ENCODE data around the gene ERCC6L. TPM values are rescaled to one million over a fixed set of nuclear protein-coding genes. Genes with fewer than 3 reads are reported as not detected.
"Not testable (repeated sequence)": the region's sequence is repeated elsewhere in the genome, so short reads cannot be mapped to it uniquely, and the experiment has no call there.

The ERCC6L gene
- polyA plus RNA-seq, 10 donors: 1.7 to 4.4 (median 2.1) TPM

GRCh38 chrX:72254816-72255215 lies 16.0 kb upstream of the ERCC6L start:
- peak in 1 of 3 donors; percentile 11 for DNase-seq

GRCh38 chrX:72253686-72254085 lies 14.9 kb upstream of the ERCC6L start:
- no peak for DNase-seq

DNA sequence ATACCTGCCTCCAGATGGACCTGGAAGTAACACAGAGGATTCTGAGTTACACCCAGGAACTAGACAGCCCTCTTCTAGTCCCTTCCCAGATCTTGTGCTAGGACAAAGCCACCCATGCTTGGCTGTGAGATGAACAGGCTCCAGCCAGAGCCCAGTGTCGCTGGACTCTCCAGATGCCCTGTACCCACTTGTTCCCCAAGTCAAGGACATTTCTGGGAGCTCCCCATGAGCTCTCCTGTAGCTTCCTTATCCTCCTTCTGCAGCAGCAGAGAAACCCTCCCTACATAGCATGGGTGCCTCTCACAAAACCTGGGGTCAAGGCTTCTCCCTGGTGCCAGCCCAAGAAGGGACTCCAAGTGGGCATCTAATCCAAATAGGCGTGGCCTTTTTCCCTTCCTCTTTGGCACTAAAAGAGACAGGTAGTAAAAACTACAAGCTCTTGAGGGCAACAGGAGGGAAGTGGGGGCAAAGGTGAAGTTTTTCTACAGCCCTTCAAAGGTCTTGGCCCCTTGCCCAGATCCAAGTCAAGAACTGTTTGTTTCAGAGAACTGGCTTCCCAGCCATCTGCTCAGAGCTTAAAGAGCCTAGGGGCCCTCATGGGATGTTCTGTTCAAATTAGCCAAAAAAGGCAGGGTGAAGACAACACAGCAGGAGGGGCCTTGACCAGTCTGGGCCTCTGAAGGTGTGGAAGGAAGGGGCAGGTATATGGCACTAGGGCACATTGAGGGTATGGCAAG lies 8.5 kb upstream of the ERCC6L start:
- DNase-seq: peak in 1 of 3 donors; percentile 19

GRCh38 chrX:72245461-72246089 lies 6.7 kb upstream of the ERCC6L start:
- DNase-seq: peak in 2 of 3 donors; percentile 13 to 36

- DNase-seq: no peak
These were observed 4.6 kb upstream of the ERCC6L start for GRCh38 chrX:72243472-72243871.

DNA sequence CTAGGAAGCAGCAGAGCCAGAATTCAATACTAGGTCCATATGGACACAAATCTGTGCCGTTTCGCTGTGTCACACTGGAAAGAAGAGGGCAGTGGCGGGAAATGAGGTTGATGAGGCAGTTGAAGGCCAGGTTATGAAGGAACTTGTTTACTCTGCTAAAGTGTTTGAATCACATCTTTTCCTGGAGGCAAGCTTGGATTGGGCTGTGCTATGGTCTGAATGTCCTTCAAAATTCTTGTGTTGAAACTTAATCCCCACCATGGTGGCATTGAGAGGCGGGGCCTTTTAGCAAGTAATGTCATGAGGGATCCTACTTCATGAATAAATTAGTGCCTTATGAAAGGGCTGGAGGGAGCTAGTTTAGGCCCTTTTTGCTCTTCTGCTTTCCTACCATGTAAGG lies 2.1 kb upstream of the ERCC6L start:
- DNase-seq: no peak

DNA sequence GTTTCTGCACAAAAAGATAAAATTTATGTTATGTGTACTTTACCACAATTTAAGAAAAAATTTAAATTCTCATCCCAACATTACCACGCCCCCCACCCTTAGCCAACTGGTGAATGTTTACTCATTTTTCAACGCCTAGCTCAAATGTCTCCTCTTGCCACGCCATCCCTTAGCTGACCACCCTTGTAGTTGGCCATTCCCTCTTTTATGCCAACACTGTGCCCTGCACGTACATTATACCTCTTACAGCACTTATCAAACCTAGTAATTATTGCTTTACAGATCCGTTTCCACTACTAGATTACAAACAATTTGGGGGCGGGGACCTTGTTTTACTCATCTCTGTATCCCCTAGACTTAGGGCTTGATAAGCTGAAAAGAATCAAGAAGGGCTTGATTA lies 644 bp downstream of the ERCC6L start:
- no peak for DNase-seq

- no peak for DNase-seq
These were observed 2.0 kb downstream of the ERCC6L start for GRCh38 chrX:72236841-72237240.

DNA sequence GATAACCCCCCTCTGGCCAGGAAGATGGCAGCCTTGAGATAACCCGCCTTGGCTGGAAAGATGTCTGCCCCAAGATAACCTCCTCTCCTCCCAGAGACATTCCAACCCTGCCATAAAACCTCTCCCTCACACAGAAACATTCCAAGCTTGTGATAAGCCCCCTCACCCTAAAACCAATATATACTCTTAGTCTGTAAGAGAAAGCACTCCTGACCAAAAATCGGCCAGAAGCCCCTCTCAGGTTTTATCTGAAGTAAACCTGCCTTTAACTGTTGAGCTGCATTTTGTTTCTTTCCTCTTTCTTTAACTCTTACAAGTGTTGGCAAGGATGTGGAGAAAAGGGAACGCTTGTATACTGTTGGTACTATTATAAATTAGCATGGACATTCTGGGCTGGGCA lies 8.5 kb downstream of the ERCC6L start:
- no peak for DNase-seq

DNA sequence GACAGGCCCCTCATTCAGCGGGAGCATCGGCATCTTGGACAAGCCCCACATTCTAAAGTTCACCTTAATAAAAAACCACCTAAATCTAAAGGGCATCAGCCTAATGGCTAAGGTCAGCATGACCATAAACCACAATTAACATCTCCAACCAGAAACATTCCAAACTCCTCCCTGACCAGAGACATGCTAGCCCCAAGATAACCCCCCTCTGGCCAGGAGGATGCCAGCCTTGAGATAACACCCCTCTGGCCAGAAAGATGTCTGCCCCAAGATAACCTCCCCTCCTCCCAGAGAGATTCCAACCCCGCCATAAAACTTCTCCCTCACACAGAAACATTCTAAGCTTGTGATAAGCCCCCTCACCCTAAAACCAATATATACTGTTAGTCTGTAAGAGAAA lies 18.5 kb downstream of the ERCC6L start:
- DNase-seq: not testable (repeated sequence)

- DNase-seq: no peak
These were observed 21.9 kb downstream of the ERCC6L start for GRCh38 chrX:72216973-72217372.

DNA sequence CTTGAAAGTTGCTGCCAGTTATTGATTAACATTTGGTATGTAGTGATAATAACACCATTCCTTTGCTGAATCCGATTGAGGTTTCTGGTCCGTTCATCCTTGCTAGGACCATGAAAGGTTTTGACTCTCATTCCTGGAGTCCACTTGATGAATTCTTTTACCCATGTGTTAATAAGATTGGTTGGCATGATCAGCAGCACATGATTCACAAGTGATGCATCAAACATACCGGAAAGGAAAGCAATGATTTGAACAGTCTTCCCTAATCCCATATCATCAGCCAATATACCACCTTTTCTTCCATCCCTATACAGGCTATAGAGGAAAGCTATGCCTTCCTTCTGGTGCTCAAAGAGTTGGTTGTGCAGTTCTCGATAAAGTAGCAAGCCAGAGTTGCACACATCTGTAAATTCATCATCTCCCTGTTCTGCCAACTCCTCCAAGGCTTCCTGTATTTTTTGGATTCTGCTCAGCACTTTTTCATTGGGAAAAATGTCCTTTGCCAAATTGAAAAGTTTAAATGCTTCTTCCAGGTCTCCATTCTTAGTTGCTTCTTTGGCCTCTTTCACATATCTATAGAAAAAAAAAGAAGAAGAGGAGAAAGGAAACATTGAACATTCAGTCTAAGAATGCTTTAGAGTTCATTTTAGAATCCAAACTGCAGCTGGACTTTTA lies 30.6 kb downstream of the ERCC6L start:
- DNase-seq: peak in 2 of 3 donors; percentile 60 to 79

DNA sequence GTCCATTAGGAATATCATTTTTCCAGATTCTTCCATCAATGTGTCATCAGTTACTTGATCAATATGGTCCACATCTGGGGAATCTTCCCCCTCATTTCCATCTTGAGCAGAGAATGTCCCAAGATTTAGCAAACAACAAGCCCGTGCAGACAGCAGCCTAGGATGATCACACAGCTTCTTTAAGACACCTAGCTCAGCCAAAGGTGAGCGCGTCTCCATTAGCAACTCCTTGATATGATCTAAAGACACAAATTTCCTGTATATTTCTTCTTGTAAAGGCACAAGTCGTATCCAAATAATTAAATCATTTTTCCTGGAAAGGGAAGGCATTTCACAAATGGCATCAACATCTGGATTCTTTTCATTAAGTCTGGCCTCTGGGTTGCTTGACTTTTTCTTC lies 31.5 kb downstream of the ERCC6L start:
- peak in 2 of 3 donors; percentile 44 to 70 for DNase-seq

DNA sequence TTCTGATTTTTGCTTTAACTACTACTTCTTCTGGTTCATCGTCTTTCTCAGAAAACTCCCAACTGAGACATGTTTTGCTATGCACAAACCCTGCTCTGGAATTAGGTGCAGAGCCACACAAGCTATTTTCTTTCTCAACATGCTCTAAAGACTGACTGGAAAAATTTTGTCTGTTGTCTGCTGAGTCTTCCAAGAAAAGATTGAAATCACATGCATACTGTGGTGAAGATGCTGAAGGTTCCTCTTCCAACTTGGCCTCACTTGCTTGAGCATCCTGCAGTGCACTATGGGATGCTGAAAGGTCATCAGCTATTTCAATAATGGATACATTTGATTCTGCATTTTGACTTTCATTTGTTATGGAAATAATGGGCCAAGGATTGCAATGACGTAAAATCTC lies 33.1 kb downstream of the ERCC6L start:
- peak; percentile 4 to 37 (median 11) for DNase-seq

GRCh38 chrX:72203421-72203820 lies 35.4 kb downstream of the ERCC6L start:
- no peak for DNase-seq

- no peak for DNase-seq
These were observed 35.9 kb downstream of the ERCC6L start for GRCh38 chrX:72202792-72203401.

- DNase-seq: no peak
These were observed 36.8 kb downstream of the ERCC6L start for GRCh38 chrX:72201836-72202536.

- no peak for DNase-seq
These were observed 55.9 kb downstream of the ERCC6L start for GRCh38 chrX:72182924-72183323.

- peak; percentile 95 to 97 (median 97) for DNase-seq
These were observed 57.4 kb downstream of the ERCC6L start, which contains the start of gene PIN4 for GRCh38 chrX:72181178-72182125. Gene PIN4 (plus strand): TSS chrX:72181757. CDS start chrX:72181786, 29 bp downstream.

DNA sequence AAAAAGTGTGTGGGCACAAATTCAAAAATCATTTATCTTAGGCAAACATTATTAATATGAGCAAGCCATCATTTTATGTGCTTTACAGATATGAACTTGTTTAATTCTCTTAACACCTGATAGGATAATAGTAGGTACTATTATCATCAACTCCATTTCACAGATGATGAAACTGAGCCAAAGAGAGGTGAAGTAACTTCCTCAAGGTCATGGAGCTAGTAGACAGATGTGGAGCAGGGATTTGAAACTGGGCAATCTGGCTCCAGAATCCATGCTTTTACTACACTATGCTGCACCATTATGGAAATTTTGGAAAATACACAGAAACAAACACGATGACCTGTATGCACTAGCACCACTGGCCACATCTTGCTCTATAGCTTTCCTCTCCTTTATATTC lies 58.3 kb downstream of the ERCC6L start:
- DNase-seq: no peak

Measured in muscle of back (tissue), 11 donors.